HL-60 (cell line): ENCODE data around the gene PTX3.
A peak's percentile ranks its signal among the peaks of the same experiment; 100 is the strongest.

Experiments used
- DNase-seq, 2 experiments: peaks; one replicate each; pipeline ENCODE4 v3.0.0-alpha.2; 2010 to 2020; ENCODE audit warnings: low read depth in 1 of 2, low spot score in 1 of 2
- H3K27ac ChIP-seq: fragments of 250-450 bp; sonication (Bioruptor Pico); replicated peaks from 2 replicates; pipeline ENCODE4 v1.5.1; 2020; ENCODE audit warnings: mild to moderate bottlenecking, moderate library complexity
- H3K27me3 ChIP-seq: fragments of 250-450 bp; sonication (Bioruptor Pico); 2 replicates; pipeline ENCODE4 v1.5.1; 2021; ENCODE audit warnings: mild to moderate bottlenecking, moderate library complexity; ENCODE audit not compliant: insufficient read depth, poor library complexity, severe bottlenecking
- H3K4me3 ChIP-seq: replicated peaks from 2 replicates; pipeline ENCODE4 v1.5.1; 2011; ENCODE audit warnings: mild to moderate bottlenecking, control low read depth, low read length; ENCODE audit not compliant: insufficient read depth
- CTCF ChIP-seq: IDR thresholded peaks from one replicate; pipeline ENCODE4 v1.5.1; 2011; ENCODE audit warnings: low read length, control low read depth, inconsistent platforms; ENCODE audit not compliant: insufficient read depth
- GABPA ChIP-seq: IDR thresholded peaks from 2 replicates; pipeline ENCODE4 v1.6.1; 2012; ENCODE audit warnings: low read depth
- POLR2AphosphoS5 ChIP-seq: IDR thresholded peaks from 2 replicates; pipeline ENCODE4 v1.6.1; 2012; ENCODE audit warnings: low read depth
- REST ChIP-seq: IDR thresholded peaks from 2 replicates; pipeline ENCODE4 v1.6.1; 2012; ENCODE audit warnings: low read depth; ENCODE audit not compliant: insufficient replicate concordance
- SPI1 ChIP-seq: IDR thresholded peaks from 2 replicates; pipeline ENCODE4 v1.6.1; 2012; ENCODE audit warnings: low read depth, mild to moderate bottlenecking, borderline replicate concordance

The PTX3 gene

GRCh38 chr3:157427901-157428300, 8.7 kb upstream of the PTX3 start:
- H3K4me3 ChIP-seq: no peak overlapping the region
- H3K27me3 ChIP-seq: no peaks in the 10 kb centered on the region
- DNase-seq: no peak
- H3K27ac ChIP-seq: no peak overlapping the region
- TF ChIP-seq CTCF (no peak), POLR2AphosphoS5 (no peak), GABPA (no peak), SPI1 (no peak), REST (no peak)

- Histone ChIP-seq H3K4me3 (no peak overlapping the region), H3K27ac (no peak overlapping the region), H3K27me3 (no peaks in the 10 kb centered on the region)
- no peak for DNase-seq
- TF ChIP-seq REST: no peak
Measured at GRCh38 chr3:157428853-157429252, 7.8 kb upstream of the PTX3 start.

- DNase-seq: no peak
- no peak overlapping the region for H3K27ac ChIP-seq
- no peaks in the 10 kb centered on the region for H3K27me3 ChIP-seq
- no peak overlapping the region for H3K4me3 ChIP-seq
- TF ChIP-seq CTCF (no peak), GABPA (no peak), REST (no peak), SPI1 (no peak), POLR2AphosphoS5 (no peak)
Measured at GRCh38 chr3:157429708-157430107, 6.9 kb upstream of the PTX3 start.

GRCh38 chr3:157438194-157438730, 1.6 kb downstream of the PTX3 start:
- Histone ChIP-seq H3K27ac (peak overlapping the region; percentile 44), H3K27me3 (no peaks in the 10 kb centered on the region), H3K4me3 (peak overlapping the region; percentile 63)
- DNase-seq: no peak
- TF ChIP-seq REST (no peak), GABPA (no peak), POLR2AphosphoS5 (no peak), SPI1 (no peak), CTCF (no peak)
